ENCODE measurements around the gene C11orf52.

The C11orf52 gene

DNA sequence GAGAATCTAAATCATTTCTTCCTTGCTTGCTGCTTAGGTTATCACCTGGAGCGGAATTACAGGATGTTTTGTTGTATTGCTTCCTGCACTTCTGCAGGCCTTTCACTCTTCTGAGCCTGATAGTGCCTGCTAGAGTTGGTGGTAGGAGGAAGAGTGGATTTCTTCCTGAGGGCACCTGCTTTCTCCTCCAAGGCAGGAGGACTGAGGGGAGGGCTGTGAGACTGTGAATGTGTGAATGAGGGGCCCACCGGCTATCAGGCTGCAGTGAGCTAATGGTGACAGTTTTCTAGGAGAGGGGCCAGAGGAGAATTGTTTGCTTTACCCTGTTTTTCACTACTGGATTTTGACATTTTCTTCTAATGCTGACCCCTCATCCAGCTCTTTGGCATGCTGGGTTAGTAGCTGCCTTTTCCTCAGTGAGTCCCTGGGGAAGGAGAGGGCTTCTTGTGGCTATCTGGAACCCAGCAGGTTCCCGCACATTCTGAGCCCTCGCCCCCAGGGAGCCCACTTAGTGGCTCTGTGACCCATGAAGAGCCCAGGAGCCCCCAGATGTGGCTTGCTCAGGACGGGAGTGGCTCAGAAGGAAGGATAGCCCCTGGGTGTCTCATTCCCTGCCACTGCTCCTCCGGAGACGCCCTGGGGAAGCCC is 57.5 kb downstream of the C11orf52 start:
- DNase-seq (ENCODE audit: low spot score), result no peak
